H1 (cell line): ENCODE results near the gene LGR4. TPM values are rescaled to one million over a fixed set of nuclear protein-coding genes. Genes with fewer than 3 reads are reported as not detected.

ENCODE experiments used
- BRCA1 ChIP-seq: IDR thresholded peaks from 2 replicates; pipeline ENCODE4 v1.6.1; 2012; ENCODE audit warnings: low read depth, low read length, improper control_type of control experiment
- CHD1 ChIP-seq: IDR thresholded peaks from 2 replicates; pipeline ENCODE4 v1.6.1; 2012; ENCODE audit warnings: low read depth, low read length, improper control_type of control experiment
- CHD2 ChIP-seq: IDR thresholded peaks from 2 replicates; pipeline ENCODE4 v1.6.1; 2012; ENCODE audit warnings: low read length, improper control_type of control experiment
- CHD7 ChIP-seq: fragments of 300-600 bp; sonication (generic); IDR thresholded peaks from 2 replicates; pipeline ENCODE4 v1.7.1; 2012; ENCODE audit warnings: low read length, moderate library complexity, mild to moderate bottlenecking, inconsistent platforms; ENCODE audit not compliant: insufficient replicate concordance
- CTBP2 ChIP-seq: IDR thresholded peaks from 2 replicates; pipeline ENCODE4 v1.7.0; 2011; ENCODE audit warnings: borderline replicate concordance, mild to moderate bottlenecking, moderate library complexity, mixed read lengths, low read length; ENCODE audit not compliant: insufficient read depth, insufficient read length
- EP300 ChIP-seq, 2 experiments: IDR thresholded peaks; 1 replicate in 1 of 2; 2 replicates in 1 of 2; pipeline ENCODE4 v1.6.1; 2011 to 2012; ENCODE audit warnings: low read depth in 2 of 2, low read length in 2 of 2, mild to moderate bottlenecking in 2 of 2, borderline replicate concordance in 1 of 2, inconsistent platforms in 1 of 2, moderate library complexity in 1 of 2
- GABPA ChIP-seq: IDR thresholded peaks from 2 replicates; pipeline ENCODE4 v1.6.1; 2011; ENCODE audit warnings: mild to moderate bottlenecking, low read length, moderate library complexity, borderline replicate concordance; ENCODE audit not compliant: insufficient read depth
- NRF1 ChIP-seq: IDR thresholded peaks from 2 replicates; pipeline ENCODE4 v1.6.1; 2011; ENCODE audit warnings: mild to moderate bottlenecking, low read depth, low read length, improper control_type of control experiment
- RAD21 ChIP-seq, 2 experiments: IDR thresholded peaks in 1 of 2; conservative IDR thresholded peaks in 1 of 2; 2 replicates each; pipeline ENCODE4 v1.6.1; 2011; ENCODE audit warnings: low read depth in 2 of 2, low read length in 2 of 2, improper control_type of control experiment in 1 of 2, inconsistent platforms in 1 of 2, mild to moderate bottlenecking in 1 of 2, moderate library complexity in 1 of 2
- SIN3A ChIP-seq, 2 experiments: IDR thresholded peaks in 1 of 2; conservative IDR thresholded peaks in 1 of 2; 2 replicates each; pipeline ENCODE4 v1.6.1; 2011 to 2012; ENCODE audit warnings: low read length in 2 of 2, improper control_type of control experiment in 1 of 2, low read depth in 1 of 2, mild to moderate bottlenecking in 1 of 2
- SRF ChIP-seq: IDR thresholded peaks from 2 replicates; pipeline ENCODE4 v1.6.1; 2011; ENCODE audit warnings: mild to moderate bottlenecking, low read depth, low read length, moderate library complexity
- polyA plus RNA-seq, 7 experiments: library from polyadenylated mRNA; depleted of rRNA in 3 of 7; stranded (reverse) in 5 of 7; unstranded in 2 of 7; fragments of >200 nt in 5 of 7; fragments of 200-250 nt in 2 of 7; gene quantifications; 1 replicate in 5 of 7; 2 replicates in 1 of 7; 4 replicates in 1 of 7; pipeline versions ENCODE4 v1.2.1 to v1.2.3, GENCODE V29; 2011 to 2013; ENCODE audit warnings: missing spikeins in 2 of 7, mixed read lengths in 2 of 7
- total RNA-seq: library from RNA; stranded (reverse); fragmentation: NEBNext Ultra II Directional; extraction: Animal tissue kit (Norgen Biotek cat#: 25700); gene quantifications from 2 replicates; pipeline ENCODE4 v1.2.1, GENCODE V29; 2021

LGR4 gene
- total and polyA plus RNA-seq, 2 of the 8 experiments (the other 6 are each of a cell fraction or from before 2014, with no cell fraction given): 26.6 to 61.7 TPM

GRCh38 chr11:27409049-27409448 lies 63.5 kb downstream of the LGR4 start (continued):
- TF ChIP-seq CHD7: no peak
- no peak for TF ChIP-seq GABPA
- no peak for TF ChIP-seq NRF1
- TF ChIP-seq CHD2: no peak
- no peak for TF ChIP-seq RAD21 (IDR thresholded peaks at IDR 0.05 in 1 of 2, conservative IDR thresholded peaks at IDR 0.05 in 1 of 2; ENCODE audit: low read depth in 2 of 2, low read length in 2 of 2)
- no peak for TF ChIP-seq BRCA1
- no peak for TF ChIP-seq SIN3A (conservative IDR thresholded peaks at IDR 0.05 in 1 of 2, IDR thresholded peaks at IDR 0.05 in 1 of 2; ENCODE audit: low read depth in 1 of 2, low read length in 2 of 2)
- no peak for TF ChIP-seq SRF
- TF ChIP-seq EP300 (IDR thresholded peaks at IDR 0.05; ENCODE audit: borderline replicate concordance in 1 of 2, low read depth in 2 of 2, low read length in 2 of 2): no peak
- TF ChIP-seq CHD1: no peak
- TF ChIP-seq CTBP2: no peak
